GM12892 (cell line): ENCODE data around the gene GID8.

Source experiments
- POLR2A ChIP-seq: IDR thresholded peaks from 2 replicates; pipeline ENCODE4 v1.6.1; 2011; ENCODE audit warnings: low read depth, low read length, control low read depth
- POLR2AphosphoS5 ChIP-seq: IDR thresholded peaks from 2 replicates; pipeline ENCODE4 v1.6.1; 2011; ENCODE audit warnings: low read depth, low read length, control low read depth

- TF ChIP-seq POLR2A (peak; percentile 43), POLR2AphosphoS5 (no peak)
These were observed 37.0 kb upstream of the GID8 start for GRCh38 chr20:62900692-62901584.
